CD4-positive, alpha-beta T cell treated with Interleukin-6 at 100 ng/mL for 8 hours (primary cell): ENCODE data around the gene TET1.
"Not testable (repeated sequence)": the region's sequence is repeated elsewhere in the genome, so short reads cannot be mapped to it uniquely, and the experiment has no call there.

Experiments
- DNase-seq: peaks from one replicate; pipeline ENCODE4 v3.0.0-alpha.2; 2020; ENCODE audit warnings: mixed read lengths, low spot score

The TET1 gene

DNA sequence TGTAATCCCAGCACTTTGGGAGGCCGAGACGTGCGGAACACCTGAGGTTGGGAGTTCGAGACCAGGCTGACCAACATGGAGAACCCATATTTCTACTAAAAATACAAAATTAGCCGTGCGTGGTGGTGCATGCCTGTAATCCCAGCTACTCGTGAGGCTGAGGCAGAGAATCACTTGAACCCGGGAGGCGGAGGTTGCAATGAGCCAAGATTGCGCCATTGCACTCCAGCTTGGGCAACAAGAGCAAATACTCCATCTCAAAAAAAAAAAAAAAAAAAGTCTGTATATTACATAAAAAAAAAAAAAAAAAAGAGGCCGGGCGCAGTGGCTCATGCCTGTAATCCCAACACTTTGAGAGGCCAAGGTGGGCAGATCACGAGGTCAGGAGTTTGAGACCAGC lies 152.9 kb downstream of the TET1 start:
- DNase-seq, result not testable (repeated sequence)

GRCh38 chr10:68717435-68717834 lies 157.3 kb downstream of the TET1 start:
- DNase-seq, result no peak

DNA sequence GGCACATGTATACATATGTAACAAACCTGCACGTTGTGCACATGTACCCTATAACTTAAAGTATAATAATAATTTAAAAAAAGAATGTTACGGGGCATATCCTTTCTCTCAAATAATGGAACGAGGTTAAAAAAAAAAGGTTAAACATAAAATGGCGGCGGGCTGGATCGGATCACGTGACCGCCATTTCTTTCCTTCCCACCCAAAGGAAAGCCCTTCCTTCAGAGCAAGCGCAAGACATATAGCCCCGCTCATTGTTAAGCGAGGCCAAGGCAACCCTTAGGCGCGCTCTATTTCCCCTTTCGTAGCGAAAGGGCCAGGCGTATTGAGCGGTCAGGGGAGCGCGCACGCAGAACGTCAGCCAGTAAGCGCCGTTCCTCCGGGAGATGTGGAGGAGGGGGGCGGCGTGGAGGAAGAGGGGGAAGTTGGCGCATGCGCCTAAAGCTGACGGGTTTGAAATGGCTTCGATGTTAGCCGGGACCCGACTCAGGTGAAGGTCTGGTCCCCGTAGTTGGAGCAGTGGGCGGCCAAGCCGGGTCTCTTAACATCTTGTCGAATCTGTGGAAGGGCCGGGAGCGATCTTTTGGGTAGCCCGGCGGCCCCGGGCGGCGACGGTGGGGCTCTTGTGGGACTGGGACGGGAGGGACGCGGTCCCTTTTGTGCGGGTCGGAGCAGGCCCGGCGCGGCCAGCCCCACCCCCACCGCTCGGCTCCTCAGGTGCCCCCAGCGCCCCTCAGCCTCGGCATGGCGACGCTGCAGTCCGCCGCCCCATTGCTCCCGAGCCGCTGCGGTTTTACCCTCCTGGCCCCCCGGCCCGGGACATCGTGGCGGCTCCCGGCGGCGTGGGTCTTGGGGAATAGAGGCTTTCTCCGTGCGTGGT lies 160.9 kb downstream of the TET1 start, which contains the start of gene CCAR1:
Gene CCAR1, plus strand, starts transcription at position 447 of the 880 bp plus-strand sequence. CDS start 1,266 bp downstream, outside the sequence.
- peak; percentile 98 for DNase-seq

DNA sequence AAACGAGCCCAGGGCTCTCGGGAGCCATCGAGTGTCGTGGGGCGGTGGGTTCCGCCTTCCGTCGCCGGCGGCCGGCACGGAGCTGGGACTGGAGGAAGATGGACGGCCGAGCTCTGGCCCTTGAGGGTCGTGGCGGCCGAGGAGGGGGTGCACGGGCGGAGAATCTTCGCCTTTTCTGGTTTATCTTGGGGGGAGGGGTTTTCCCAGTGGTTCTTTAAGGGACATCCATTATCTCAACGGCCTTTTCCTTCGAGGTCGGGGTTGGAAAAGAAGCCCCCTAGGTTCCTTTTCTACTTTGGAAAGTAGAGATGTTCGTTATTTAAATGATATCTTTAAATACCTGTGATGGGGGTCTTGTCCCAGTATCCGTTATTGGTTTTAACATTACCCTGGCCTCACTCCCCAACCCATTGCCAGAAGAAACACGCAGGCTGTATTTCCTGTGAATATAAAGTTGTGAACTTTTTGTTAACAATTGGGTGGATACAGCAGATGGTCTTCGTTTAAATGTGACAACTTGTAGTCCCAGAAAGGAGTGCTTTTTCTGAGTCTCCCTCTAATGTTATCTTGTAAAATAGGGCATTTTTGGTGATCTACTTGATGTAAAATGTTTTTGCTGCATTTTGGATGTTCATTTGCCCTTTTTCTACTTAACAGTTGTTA lies 161.7 kb downstream of the TET1 start:
- no peak for DNase-seq

- no peak for DNase-seq
Measured at GRCh38 chr10:68725016-68725415, 164.9 kb downstream of the TET1 start.

GRCh38 chr10:68727146-68727545 lies 167.0 kb downstream of the TET1 start:
- no peak for DNase-seq

DNA sequence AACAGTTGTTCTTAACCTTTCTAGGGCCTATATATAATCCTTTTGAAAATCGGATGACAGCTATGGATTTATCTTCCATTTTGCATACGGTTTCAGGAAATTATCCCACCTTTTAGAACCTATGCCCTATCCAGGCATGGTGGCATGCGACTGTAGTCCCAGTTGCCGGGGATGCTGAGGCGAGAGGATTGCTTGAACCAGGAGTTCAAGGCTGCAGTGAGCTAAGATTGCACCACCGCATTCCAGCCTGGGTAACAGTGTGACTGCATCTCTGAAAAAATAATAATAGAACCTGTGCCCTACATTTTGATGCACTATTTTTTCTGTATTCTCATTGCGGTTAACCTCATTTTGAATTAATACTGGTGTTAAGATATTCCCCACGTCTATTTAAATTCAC lies 172.5 kb downstream of the TET1 start:
- no peak for DNase-seq

- DNase-seq, result no peak
Measured at GRCh38 chr10:68734349-68734748, 174.2 kb downstream of the TET1 start.

GRCh38 chr10:68735119-68735518 lies 175.0 kb downstream of the TET1 start:
- no peak for DNase-seq

GRCh38 chr10:68735739-68736138 lies 175.6 kb downstream of the TET1 start:
- not testable (repeated sequence) for DNase-seq

DNA sequence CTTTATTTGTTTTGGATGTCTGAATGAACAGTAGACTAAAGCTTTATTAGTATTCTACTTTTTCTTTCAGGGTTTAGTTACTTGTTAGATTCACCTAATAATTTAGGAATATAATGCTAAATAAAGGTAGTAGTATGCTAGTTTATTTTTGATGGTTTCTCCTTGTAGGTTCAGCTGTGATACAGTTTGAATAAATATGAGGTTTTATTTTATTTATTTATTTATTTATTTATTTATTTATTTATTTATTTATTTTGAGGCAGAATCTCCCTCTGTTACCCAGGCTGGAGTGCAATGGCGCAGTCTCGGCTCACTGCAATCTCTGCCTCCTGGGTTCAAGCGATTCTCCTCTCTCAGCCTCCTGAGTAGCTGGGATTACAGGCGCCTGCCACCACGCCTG lies 180.5 kb downstream of the TET1 start:
- DNase-seq, result not testable (repeated sequence)

DNA sequence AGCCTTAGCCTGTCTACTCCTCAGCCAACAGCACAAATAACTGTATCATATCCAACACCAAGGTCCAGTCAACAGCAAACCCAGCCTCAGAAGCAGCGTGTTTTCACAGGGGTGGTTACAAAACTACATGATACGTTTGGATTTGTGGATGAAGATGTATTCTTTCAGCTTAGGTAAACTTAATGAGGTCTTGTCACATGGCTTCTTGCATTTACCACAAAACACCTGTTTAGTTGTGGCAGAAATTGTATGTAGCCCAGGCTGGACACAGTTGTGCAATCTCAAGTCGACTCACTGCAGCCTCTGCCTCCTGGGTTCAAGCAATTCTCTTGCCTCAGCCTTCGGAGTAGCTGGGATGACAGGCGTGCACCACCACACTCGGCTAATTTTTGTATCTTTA lies 182.3 kb downstream of the TET1 start:
- no peak for DNase-seq
